ENCODE measurements around the gene SLC15A1.

DNA sequence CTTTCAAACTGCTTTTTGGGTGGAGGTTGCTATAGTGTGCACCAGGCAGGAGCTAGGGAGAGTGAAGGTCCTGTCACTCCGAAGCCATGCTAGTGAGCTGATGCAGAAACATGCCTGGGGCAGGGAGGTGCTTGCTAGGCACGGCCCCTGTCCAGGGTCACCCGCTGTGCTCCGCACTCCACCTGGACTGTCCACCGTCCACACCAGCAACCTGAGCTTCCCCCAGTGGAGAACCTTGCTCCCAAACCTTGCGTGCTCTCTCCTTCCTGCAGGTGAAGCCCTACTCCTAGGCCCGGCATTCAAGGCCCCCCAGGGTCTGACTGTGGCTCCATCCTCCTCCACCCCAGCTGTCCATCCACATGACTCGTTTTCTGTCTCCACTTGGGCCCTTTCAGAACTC lies 12.3 kb downstream of the SLC15A1 start:
- TF ChIP-seq CTCF (IDR thresholded peaks at IDR 0.05) (no peak), POLR2A (IDR thresholded peaks at IDR 0.05) (no peak), EP300 (IDR thresholded peaks at IDR 0.05; ENCODE audit: low read depth) (no peak)

Data from transverse colon (tissue), 3 donors.